GM18502 (cell line): Measurements from ENCODE around the gene ATXN1.

Experiments
- ATAC-seq: cut with Tn5 transposase; IDR thresholded peaks from one replicate; pipeline ENCODE4 v1.9.1; 2021; ENCODE audit warnings: mild to moderate bottlenecking; ENCODE audit not compliant: unreplicated experiment, poor library complexity

Gene ATXN1

DNA sequence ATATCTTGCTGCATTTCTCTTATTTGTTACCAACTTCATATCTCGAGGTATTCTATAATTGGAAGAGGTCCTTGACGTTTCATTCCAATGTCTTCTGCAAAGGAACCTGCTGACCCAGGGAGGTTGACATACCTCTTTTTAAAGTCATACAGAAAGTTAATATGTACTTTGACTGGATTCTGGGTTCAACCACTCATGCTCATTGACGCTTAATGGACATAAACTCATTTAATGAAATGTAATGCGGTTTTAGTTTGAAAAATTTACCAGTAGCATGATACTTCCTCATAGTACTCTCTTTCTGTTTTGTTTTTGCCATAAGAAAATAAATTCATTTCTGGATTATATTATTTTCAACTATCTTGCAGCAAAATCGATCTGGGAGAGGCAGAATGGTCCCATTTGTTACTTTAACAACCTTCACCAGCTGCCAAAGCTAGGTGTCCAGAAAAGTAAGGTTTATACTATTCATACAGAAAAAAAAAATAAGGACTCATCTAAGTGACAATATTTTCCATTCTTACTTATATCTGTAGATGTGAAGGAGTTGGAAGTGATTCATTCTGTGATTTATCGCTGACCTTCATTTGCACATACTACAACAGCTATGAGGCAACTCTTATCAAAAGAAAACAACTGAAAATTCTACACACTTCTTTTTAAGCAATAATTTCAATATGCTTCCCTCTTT, 101.6 kb downstream of the ATXN1 start:
- no peak for ATAC-seq

DNA sequence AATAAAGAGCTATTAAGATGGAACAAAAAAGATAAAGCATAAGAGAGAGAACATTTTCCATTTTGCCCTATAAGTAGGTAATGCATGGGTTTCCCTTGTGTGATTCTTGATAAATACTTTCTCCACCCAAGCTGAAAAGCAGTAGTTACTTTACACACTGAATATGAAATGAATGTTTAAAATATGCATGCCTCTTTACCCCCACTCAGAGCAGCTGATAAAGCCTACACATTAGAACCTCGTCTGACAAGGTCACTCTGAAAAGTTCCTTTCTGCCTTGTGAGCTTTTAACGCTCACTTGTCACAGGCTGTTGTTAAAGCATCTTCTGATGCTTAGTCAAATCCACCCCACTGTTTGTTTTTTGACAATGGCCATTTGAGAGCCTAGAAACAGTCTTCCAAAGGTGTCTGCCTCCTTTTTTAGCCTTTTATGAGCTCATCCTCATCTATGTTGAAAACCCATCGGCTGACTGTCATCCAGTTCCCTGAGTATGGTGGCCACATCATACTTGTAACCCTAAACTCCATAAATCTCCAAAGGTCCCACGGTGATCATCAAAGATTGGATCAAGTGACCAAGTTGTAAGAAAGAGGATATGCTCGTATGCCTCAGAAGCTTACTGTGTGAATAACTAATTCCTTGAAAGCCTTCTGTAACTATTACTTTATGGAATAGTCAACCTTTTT, 102.8 kb downstream of the ATXN1 start:
- ATAC-seq: no peak

DNA sequence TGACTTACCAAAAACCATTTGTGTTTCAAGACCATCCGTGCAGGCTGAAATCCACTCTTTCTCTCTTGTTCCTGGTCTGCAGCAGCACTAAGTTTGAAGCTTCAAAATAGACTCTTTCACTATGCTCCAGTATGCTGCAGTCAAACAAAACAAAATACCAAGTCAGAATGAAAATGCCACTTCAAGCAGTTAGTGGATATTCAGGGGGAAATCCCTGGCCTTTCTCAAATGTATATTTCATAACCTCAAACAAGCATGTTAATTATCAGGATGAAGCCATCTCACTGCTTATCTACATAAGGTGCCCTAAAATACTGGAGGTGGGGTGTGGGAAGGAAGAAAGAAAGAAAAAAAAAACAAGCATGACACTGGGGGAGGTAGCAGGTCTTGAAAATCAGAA, 103.5 kb downstream of the ATXN1 start:
- ATAC-seq: no peak

DNA sequence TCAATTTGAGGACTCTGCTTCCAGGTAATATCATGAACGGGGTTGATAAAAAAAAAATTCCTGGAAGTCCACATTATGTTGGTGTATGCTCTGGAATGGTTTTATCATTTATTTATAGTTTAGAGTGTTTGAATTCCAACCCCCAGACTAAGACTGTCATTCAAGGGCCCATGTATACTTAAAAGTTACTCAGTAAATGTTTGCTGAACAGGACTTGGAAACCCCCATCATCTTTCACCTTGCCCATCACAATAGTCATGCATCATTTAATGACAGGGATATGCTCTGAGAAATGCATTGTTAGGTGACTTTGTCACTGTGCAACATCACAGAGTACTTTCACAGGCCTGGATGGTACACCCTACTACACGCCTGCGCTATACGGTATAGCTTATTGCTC, 104.8 kb downstream of the ATXN1 start:
- no peak for ATAC-seq

DNA sequence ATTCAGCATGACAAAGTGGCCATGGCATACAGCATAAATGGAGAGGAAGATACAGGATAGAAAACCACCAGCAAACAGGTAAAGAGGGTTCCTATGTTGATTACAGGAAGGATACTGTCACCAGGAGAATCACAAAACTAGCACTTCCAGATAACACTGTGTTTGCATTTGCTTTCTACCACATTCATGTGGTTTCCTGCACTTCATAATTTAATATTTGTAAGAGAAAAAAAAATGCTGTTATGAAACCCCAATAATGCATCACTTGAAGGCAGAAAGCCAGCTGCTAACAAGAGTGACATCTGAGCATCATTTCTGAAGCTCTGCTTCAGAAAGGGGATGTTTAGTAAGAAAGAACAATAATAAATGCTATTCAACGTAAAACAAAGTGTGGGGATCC, 106.6 kb downstream of the ATXN1 start:
- no peak for ATAC-seq

DNA sequence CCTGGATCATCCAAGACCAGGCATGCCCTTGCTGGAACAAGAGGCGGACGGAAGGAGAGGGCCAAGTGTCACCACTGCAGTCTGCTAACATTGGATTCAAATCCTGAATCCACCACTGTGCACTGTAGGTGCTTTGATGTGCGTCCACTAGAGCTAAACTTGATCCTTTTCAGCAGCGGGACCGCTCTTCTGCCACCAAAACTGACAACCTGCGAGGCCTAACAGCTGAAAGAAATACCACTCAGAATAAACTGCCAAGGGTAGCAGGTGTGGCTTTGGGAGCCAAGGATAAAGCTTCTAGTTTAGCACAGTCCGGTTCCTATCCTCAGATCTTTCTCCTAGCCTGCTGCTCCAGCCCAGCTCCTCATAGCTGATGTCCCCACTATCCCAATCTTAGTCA, 108.0 kb downstream of the ATXN1 start:
- no peak for ATAC-seq

DNA sequence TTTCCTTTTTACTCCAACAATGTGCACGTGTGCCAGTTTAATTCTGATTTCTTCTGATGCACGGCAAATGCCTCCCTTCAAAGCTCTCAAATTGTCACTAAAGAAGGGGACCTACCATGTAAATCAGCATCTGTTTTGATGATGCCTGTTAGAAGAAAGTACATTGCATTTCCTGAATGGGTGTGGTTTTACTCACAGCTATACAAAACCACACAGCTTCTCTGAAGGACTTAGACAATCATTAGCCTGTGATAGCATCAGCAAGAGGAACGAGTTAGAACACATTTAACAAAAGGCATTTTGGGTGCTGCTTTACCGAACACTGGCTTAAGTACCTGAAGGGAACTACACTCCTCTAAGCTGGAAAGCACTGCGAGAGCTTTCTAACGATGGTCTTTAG, 109.4 kb downstream of the ATXN1 start:
- ATAC-seq: peak; percentile 66

DNA sequence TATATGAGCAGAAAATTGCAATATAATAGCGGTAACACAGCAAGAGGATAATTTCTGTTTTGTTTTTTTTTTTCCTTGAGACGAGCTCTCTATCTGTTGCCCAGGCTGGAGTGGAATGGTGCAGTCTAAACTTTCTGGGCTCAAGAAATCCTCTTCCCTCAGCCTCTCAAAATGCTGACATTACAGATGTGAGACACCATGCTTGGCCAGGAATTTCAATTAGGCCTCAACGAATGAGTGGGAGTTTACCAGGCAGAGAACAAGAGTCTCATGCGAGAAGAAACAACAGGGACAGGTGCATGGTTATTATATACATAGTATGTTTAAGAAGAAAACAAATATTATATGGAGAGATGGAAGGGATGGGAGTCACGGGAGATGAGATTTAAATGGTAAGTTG, 111.4 kb downstream of the ATXN1 start:
- ATAC-seq: no peak

DNA sequence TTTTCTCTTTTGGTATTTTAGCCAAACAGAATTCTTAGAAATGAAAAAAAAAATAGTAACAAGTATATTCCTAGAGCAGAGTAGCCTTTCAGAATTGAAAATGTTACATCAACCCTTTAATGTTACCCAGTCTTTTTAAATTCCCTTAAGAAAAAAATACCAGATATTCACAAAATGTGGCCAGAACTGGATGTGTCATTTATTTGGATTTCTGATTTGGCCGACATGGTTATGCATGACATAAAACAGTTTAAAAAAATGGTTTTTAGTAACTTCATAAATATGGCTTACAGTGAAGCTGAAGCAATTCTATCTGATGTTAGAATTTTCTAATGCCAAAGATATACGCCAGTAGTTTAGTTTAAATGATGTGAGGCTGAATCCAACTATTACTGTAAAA, 112.0 kb downstream of the ATXN1 start:
- no peak for ATAC-seq

DNA sequence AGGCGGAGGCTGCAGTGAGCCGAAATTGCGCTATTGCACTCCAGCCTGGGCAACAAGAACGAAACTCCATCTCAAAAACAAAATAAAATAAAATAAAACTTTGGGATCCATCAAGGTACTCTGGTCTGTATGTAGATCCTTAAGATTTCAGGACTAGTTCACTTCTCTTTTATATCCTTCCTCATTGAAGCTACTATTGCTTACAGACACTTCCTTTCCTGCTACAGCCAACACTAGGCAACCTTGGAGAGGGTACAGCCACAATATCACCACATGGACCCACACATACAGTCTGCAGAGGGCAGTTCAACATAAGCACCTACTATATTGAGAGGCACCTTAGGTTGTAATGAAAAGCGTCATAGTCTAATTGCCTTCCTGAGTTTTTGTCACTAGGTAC, 113.3 kb downstream of the ATXN1 start:
- no peak for ATAC-seq

DNA sequence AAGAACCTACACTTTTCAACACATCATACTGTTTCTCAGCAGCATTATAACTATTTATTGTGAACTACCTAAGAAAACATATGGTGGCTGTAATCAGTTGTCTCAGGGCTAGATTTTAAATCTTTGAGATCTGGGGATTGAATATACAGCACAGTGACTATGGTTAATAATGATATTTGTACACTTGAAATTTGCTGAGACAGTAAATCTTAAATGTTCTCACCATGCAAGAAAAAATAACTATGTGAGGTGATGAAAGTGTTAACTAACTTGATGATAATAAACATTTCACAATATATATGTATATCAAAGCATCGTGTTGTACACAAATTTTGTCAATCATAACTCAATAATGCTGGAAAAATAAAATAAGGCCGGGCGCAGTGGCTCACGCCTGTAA, 113.8 kb downstream of the ATXN1 start:
- ATAC-seq: no peak

DNA sequence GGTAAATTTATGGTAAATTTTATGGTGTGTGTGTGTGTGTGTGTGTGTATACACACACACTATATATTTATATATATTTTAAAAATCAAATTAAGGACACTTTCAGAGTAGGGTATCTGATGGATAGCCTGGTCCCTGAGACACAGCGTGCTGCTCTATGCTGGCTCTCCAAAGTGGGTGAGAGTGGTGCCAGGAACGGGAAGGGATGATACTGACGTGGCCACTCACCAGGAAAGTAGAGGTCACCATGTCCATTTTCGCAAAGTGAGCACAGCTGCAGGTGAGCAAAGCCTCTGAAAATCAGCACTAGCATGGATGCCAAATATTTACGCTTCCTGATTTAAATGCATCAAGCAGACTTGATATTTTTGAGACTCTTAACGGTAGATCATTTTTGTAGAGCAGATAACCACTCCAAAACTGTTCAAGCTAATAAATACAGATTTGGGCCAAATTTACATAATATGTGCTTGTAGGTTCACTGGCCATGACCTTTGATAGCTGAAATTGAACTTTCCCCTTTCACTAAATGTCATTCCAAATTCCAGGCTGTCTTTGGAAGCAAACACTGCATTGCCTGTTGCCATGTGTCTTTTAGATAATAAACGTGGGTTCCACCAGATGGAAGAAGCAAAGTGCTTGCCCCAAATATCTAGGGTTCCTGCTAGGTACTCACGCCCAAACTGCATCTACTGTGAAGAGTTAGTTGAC, 116.6 kb downstream of the ATXN1 start:
- no peak for ATAC-seq

DNA sequence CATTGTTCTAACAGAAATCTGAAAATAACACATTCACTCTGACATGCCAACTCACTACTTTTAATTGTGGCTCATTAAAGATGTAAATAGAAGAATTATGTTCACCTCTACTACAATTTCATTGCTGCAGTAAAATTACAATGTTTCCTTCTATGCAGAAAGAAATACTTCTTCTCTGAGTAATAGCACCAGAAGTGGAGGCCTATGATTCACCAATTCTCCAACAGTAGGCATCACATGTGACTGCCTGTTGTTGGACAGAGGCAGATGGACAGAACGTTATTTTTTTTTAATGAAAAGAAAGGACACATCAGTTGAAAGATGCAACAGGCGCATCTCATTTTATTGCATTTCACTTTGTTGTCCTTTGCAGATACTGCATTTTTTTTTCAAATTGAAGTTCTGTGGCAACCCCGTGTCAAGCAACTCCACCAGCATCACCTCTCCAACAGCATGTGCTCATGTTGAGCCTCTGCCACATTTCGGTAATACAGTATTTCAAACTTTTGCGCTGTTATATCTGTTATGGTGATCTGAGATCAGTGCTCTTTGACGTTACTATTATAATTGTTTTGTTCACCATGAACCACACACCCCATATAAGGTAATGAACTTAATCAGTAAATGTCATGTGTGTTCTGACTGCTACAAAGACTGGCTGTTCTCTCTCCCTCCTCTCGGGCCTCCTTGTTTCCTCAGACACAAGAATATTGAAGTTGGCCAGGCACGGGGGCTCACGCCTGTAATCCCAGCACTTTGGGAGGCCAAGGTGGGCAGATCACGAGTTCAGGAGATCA, 121.4 kb downstream of the ATXN1 start:
- no peak for ATAC-seq

DNA sequence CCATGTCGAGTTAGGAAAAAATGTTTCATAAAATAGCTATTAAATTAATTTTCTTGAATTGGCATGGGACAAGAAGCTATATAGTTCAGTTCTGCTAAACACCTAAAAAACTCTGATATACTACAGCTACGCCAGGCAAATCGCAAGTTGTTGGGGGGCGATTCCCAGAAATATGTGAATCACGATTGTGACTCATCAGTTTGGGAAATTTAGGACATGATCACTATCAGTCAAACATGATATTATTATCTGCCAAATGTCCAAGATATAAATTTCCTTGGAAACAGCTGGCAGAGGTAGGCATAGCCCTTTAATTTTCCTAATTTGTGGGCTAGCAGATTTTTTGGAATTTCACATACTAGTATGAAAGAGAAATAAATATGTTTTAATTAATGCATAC, 123.6 kb downstream of the ATXN1 start:
- no peak for ATAC-seq

DNA sequence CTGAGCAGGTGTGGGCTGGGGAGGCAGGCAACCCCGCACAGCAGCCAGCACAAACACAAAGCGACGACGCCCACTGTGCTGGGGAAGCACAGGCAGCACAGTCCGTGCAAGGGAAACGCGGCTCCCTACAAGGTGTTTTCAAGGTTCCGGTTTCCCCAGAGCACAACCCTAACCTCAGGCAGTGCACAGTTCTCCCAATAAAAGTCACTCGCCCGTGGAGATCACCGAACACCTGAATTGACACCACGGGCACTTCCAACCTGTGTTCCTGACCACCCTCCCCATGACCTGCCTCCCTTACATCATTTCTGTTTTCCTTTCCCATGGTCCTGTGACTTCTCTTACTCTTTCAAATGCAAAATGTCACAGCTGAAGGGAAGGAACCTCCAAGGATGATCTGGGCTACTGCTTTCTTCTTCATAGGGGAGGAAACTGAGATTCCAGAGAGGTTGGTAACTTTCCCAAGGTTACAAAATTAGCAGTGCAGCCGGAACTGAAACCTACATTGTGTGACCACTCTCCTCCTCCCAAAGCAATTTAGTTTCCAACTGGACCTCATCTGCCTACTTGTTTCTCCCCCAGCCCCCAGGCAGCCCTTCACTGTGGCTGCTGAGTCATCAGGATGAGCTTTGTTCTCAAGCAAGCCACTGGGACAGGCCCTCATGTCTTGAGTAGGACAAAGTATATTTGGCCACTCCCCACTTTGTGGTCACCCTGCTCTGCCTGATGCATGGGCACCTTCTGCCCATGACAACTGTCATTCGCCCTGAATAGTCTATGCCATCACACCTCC, 125.3 kb downstream of the ATXN1 start:
- ATAC-seq: peak; percentile 58

DNA sequence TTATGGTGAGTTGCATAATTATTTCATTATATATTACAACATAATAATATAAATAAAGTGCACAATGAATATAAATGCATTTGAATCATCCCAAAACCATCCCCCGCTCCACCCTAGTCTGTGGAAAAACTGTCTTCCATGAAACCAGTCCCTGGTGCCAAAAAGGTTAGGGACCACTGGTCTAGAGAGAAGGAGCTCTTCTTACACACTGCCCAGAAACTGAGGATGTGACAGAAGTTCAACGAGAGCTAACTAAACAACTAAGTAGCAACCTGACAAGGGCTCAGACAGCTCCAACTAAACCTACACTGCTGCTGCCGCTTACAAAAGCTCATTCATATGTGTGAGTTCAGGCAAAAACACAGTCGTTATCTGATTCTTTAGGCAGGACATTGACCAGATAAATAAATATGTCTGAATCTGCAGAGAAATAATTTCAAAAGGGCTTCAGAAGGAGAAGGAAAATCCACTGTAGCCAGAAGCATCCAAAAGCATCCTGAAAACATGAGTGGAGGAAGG, 125.9 kb downstream of the ATXN1 start:
- ATAC-seq: no peak

DNA sequence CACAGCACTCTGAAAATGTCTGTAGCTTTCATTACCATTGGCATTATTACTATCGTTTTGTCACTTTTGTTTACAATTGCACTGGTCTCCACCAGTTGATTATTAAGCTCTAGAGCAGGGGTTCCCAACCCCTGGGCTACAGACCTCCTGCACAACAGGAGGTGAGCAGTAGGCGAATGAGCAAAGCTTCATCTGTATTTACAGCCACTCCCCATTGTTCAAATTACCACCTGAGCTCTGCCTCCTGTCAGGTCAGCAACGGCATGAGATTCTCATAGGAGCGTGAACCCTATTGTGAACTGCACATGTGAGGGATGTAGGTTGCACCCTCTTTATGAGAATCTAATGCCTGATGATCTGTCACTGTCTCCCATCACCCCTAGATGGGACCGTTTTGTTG, 126.4 kb downstream of the ATXN1 start:
- no peak for ATAC-seq

DNA sequence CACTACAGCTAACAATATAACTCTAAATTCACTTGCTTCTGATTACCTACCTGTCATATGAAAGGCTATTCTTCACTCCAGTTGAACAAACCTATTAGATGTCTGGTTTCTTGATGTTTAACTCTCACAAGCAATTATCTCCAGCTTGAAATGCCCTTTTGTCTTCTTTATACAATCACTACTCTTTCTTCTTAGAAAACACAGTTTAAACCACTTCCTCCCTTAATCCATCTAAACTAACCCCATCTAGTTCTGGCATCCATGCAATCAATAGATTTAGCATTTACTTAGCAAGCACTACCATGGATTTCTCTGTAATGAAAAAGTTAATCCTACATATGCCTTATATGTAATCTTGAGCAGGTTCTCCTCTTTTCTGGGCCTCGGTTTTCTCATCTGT, 127.3 kb downstream of the ATXN1 start:
- no peak for ATAC-seq

DNA sequence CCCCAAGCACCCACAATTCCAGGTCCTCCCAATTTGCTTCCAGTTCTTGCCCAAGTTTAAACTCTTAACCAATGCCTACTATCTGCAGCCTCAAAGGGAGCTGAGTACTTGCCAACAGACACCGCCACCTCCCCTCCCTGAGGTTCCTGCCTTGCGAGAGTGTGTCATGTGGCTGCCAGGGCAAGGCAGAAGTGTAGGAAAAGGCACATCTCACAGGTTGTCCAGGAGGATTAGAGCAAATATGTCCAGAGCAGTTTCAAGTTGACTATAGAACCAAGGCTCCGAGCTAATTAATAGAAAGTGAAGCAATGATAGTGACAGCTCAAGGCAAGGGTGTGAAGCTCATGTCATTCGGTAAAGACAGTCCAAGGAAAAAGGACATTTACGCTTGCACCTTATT, 127.8 kb downstream of the ATXN1 start:
- no peak for ATAC-seq

DNA sequence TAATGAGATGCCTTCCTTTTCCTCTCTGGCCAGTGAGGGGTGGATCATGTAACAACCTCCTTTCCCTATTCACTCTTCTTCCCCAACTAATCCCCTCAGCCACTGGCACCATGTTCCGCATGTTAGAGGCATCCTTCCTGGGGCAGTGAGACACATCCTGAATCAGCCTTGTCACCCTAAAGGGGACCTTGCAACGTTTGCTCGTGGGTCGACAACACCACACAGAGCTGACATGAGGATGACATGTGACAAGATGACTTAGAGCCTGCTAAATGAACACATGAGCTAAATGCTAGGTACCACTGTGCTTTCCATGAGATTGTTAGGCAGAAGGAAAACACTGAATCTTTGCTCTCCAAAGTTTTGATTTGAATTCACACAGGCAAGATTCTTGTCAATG, 129.2 kb downstream of the ATXN1 start:
- ATAC-seq: no peak
